NCI-H2107 (cell line): ENCODE results near the gene CAMK2G.
"Not testable (repeated sequence)": the region's sequence is repeated elsewhere in the genome, so short reads cannot be mapped to it uniquely, and the experiment has no call there.

ENCODE experiments used
- DNase-seq: peaks from one replicate; lab custom pipeline; 2025; lab: John Stamatoyannopoulos, UW

Gene CAMK2G

DNA sequence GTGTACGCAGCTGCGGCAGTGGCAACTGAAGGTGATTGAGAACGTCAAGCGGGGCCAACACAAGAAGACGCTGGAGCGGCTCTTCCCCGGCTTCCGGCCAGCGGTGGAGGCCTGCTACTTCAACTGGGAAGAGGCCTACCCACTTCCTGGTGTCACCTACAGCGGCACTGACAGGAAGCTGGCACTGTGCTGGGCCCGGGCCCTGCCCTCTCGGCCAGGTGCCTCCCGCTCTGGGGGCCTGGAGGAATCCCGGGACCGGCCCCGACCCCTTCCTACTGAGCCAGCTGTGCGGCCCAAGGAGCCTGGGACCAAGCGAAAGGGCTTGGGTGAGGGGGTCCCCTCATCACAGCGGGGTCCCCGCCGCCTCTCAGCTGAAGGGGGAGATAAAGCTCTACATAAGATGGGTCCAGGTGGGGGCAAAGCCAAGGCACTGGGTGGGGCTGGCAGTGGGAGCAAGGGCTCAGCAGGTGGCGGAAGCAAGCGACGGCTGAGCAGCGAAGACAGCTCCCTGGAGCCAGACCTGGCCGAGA is 82.4 kb downstream of the CAMK2G start:
- DNase-seq, result no peak

- DNase-seq, result no peak
Measured at GRCh38 chr10:73790886-73791625, 83.3 kb downstream of the CAMK2G start.

- DNase-seq, result no peak
Measured at GRCh38 chr10:73789659-73790055, 84.7 kb downstream of the CAMK2G start.

DNA sequence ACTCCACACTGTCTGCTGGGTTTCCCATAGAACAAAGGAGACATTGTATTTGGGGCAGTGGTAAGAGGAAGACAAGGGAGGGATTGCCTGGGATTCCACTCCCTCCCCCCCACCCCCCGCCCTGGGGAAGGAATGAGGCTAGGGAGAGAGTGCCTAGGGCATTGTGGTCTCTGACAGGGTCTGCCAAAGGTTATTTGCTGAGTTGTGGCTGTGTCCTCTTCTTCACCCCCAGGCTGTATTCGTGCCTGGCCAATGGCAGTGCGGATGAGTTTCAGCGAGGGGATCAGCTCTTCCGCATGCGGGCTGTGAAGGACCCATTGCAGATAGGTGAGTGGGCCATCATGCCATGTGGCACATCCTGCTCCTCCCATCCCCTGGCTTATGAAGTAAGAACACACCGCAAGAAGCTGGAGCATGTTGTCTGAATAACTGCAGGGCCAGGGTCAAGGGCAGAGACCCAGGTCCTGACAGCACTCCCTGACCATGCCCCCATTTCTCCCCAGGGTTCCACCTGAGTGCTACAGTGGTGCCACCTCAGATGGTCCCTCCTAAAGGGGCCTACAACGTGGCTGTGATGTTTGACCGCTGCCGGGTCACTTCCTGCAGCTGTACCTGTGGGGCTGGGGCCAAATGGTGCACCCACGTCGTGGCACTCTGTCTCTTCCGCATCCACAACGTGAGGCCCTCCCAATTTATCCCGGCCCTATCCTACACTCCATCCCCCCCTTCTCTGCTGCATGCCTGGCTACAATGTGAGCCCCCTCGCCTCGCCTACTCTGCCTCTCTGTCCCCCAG is 85.3 kb downstream of the CAMK2G start:
- no peak for DNase-seq

DNA sequence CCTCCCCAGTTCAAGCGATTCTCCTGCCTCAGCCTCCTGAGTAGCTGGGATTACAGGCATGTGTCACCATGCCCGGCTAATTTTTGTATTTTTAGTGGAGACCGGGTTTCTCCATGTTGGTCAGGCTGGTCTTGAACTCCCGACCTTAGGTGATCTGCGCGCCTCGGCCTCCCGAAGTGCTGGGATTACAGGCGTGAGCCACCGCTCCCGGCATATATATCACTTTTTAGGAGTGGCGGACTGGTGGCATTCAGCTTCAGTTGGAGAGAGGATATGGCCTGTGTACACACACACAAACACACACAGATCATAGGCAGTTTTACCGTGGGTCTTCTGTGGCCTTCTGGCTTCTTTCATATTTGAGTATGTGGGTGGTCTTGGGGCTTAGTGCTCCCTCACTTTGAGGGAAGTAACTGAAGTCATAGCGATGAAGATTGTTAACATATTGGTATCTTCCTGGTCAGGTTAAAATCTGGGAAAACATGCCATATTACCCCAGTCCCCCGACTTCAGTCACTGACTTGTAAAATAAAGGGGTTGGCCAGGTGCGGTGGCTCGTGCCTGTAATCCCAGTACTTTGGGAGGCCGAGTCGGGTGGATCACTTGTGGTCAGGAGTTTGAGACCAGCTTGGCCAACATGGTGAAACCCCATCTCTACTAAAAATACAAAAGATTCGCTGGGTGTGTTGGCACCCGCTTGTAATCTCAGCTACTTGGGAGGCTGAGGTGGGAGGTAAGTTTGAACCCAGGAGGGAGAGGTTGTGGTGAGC is 87.1 kb downstream of the CAMK2G start:
- not testable (repeated sequence) for DNase-seq

DNA sequence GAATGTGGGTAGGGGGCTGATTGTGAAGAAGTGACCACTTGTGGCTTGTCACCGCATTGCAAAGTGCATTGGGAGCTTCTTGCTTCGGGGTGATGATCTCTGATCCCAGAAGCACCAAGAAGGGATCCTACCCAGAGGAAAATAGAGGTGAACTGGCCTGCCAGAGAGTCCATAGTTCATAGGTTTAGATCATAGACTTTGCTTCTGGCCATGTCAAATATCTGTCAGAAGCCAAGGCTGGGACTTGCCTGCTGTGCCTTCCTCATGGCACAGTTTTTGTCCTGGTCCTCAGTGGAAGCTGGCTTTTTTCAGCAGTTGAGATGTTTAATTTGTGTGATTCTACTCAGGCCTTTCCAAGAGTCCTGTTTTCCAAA is 87.9 kb downstream of the CAMK2G start:
- DNase-seq, result no peak

GRCh38 chr10:73785721-73786511 is 88.4 kb downstream of the CAMK2G start:
- DNase-seq, result no peak

GRCh38 chr10:73785211-73785720 is 89.1 kb downstream of the CAMK2G start, which contains the start of gene ZSWIM8:
ZSWIM8 (plus strand) TSS chr10:73785606; CDS start chr10:73785879, 273 bp downstream.
- DNase-seq, result peak; percentile 75

GRCh38 chr10:73782749-73783085 is 91.6 kb downstream of the CAMK2G start:
- no peak for DNase-seq

GRCh38 chr10:73781879-73782748 is 92.2 kb downstream of the CAMK2G start, which contains the start of gene CHCHD1:
CHCHD1 (plus strand) TSS chr10:73782048; CDS start chr10:73782076, 28 bp downstream.
- peak; percentile 38 for DNase-seq

- DNase-seq, result no peak
Measured at GRCh38 chr10:73781548-73781878, 92.8 kb downstream of the CAMK2G start.

DNA sequence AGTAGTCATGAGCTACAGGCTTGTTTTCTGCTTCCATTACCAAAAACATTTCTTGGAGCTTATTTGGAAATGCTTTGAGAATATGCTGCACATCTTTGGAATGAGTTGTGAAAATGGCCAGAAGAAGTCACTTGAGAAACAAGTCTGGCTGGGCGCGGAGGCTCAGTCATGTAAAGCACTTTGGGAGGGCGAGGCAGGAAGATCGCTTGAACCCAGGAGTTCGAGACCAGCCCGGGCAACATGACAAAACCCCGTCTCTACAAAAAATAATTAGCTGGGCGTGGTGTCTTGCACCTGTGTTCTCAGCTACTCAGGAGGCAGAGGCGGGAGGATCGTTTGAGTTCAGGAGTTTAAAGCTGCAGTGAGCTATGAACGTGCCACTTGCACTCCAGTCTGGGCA is 93.4 kb downstream of the CAMK2G start:
- no peak for DNase-seq

- DNase-seq, result no peak
Measured at GRCh38 chr10:73780301-73780700, 94.1 kb downstream of the CAMK2G start.

DNA sequence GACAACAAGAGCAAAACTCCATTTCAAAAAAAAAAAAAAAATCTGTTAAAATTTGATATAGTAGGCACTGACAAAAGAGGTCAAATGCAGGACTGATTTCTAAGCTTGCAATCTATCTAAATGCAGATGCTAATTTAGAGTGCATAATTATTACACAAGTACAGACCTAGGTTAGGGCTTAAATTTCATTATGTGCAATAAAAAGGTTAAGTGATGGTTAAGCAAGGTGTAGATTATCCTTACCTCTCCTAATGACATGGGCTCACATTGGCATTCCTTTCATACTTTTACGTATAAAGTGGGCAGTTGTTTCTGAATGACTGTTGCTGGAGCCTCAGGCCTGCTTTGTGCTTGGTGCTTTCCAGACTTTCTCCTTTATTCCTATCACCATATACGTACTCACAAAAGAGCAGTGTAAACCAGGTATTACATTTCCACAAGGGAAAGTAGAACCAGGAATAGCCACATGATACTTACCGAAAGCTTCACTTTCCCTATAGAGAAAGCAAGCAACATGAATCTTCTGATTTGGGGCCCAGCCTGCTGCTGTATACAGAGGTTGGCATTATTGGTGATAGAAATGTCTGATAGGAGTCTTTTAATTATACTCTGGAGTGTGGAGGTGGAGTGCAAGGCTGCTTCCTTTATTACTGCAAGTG is 94.7 kb downstream of the CAMK2G start:
- DNase-seq, result no peak

DNA sequence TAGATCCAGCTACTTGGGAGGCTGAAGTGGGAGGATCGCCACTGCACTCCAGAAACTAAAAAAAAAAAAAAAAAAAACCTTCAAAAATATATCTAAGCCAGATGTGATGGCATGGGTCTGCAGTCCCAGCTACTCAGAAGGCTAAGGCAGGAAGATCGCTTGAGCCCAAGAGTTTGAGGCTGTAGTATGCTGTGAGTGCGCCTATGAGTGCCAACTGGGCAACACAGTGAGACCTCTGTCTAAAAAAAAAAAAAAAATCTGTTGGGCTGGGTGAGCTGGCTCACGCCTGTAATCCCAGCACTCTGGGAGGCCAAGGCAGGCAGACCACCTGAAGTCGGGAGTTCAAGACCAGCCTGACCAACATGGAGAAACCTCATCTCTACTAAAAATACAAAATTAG is 95.3 kb downstream of the CAMK2G start:
- DNase-seq, result no peak

GRCh38 chr10:73774637-73775036 is 99.7 kb downstream of the CAMK2G start:
- no peak for DNase-seq

DNA sequence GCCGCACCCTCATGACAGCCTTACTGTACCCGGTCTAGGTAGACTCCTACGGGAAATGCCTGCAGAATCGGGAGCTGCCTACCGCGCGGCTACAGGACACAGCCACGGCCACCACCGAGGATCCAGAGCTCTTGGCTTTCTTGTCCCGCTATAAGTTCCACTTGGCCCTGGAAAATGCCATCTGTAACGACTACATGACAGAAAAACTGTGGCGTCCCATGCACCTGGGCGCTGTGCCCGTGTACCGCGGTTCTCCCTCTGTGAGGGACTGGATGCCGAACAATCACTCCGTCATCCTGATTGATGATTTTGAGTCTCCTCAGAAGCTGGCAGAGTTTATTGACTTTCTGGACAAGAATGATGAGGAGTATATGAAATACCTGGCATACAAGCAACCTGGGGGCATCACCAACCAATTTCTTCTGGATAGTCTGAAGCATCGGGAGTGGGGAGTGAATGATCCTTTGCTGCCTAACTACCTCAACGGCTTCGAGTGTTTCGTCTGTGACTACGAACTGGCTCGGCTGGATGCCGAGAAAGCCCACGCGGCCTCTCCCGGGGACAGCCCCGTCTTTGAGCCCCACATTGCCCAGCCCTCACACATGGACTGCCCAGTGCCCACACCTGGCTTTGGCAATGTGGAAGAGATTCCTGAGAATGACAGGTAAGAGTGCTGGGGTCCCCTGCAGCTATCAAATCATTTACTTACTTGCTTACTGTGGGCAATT is 101.0 kb downstream of the CAMK2G start:
- no peak for DNase-seq

DNA sequence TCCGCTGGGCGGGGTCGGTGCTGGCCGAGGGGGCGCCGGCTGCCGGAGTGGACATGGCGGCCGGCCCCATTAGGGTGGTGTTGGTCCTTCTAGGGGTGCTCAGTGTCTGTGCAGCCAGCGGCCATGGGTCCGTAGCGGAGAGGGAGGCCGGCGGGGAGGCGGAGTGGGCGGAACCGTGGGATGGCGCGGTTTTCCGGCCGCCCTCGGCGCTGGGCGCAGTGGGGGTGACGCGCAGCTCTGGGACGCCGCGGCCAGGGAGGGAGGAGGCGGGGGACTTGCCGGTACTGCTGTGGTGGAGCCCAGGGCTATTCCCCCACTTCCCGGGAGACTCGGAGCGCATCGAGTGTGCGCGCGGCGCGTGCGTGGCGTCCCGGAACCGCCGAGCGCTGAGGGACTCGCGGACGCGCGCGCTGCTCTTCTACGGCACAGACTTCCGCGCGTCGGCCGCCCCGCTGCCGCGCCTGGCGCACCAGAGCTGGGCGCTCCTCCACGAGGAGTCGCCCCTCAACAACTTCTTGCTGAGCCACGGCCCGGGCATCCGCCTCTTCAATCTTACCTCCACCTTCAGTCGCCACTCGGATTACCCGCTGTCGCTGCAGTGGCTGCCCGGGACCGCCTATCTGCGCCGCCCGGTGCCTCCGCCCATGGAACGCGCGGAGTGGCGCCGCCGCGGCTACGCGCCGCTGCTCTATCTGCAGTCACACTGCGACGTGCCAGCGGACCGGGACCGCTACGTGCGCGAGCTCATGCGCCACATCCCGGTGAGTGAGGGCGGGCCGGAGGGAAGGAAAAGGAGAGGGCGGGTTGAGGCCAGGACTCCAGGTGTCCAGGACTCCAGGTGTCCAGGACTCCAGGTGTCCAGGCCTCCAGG is 101.8 kb downstream of the CAMK2G start:
- no peak for DNase-seq
